GM19395 (cell line): ENCODE results near the gene LGALS3.

Experiments used
- ATAC-seq: cut with Tn5 transposase; IDR thresholded peaks from one replicate; pipeline ENCODE4 v1.9.1; 2021; ENCODE audit warnings: mild to moderate bottlenecking, moderate library complexity; ENCODE audit not compliant: unreplicated experiment

LGALS3 gene

GRCh38 chr14:55180434-55180833 lies 51.4 kb downstream of the LGALS3 start:
- ATAC-seq, result no peak

GRCh38 chr14:55188686-55189295 lies 59.7 kb downstream of the LGALS3 start:
- ATAC-seq, result no peak

- ATAC-seq, result no peak
These were observed 61.8 kb downstream of the LGALS3 start for GRCh38 chr14:55190906-55191202.

GRCh38 chr14:55191203-55192053 lies 62.4 kb downstream of the LGALS3 start, which contains the start of gene DLGAP5:
Gene DLGAP5 (minus strand): TSS chr14:55191585. CDS start chr14:55189179, 2,406 bp downstream.
- peak; percentile 97 for ATAC-seq

- ATAC-seq, result no peak
These were observed 63.1 kb downstream of the LGALS3 start for GRCh38 chr14:55192054-55192621.

GRCh38 chr14:55194656-55195355 lies 65.8 kb downstream of the LGALS3 start:
- no peak for ATAC-seq
